MM.1S (cell line): Measurements from ENCODE around the gene RBMS3.

Experiments
- CTCF ChIP-seq: fragments of 300-600 bp; sonication (generic); IDR thresholded peaks from 2 replicates; pipeline ENCODE4 v1.5.1; 2016; ENCODE audit warnings: antibody characterized with exemption, low read length, mixed read lengths
- EZH2 ChIP-seq: fragments of 300-600 bp; sonication (generic); optimal IDR thresholded peaks from 2 replicates; pipeline ENCODE3; 2017; ENCODE audit warnings: low read depth, mild to moderate bottlenecking, antibody characterized with exemption, low read length, mixed read lengths
- EZH2phosphoT487 ChIP-seq: fragments of 300-600 bp; sonication (generic); IDR thresholded peaks from 2 replicates; pipeline ENCODE4 v1.6.1; 2018; ENCODE audit warnings: antibody characterized with exemption, low read length

GRCh38 chr3:29971895-29972294 is 691.0 kb downstream of the RBMS3 start:
- TF ChIP-seq CTCF (no peak), EZH2 (no peak), EZH2phosphoT487 (no peak)
